ENCODE measurements around the gene EIF4H. TPM values are rescaled to one million over a fixed set of nuclear protein-coding genes. Genes with fewer than 3 reads are reported as not detected.
"Not testable (repeated sequence)": the region's sequence is repeated elsewhere in the genome, so short reads cannot be mapped to it uniquely, and the experiment has no call there.

The EIF4H gene
- total and polyA plus RNA-seq, 5 experiments from 2014 or later = 217 to 239 (median 221) TPM

DNA sequence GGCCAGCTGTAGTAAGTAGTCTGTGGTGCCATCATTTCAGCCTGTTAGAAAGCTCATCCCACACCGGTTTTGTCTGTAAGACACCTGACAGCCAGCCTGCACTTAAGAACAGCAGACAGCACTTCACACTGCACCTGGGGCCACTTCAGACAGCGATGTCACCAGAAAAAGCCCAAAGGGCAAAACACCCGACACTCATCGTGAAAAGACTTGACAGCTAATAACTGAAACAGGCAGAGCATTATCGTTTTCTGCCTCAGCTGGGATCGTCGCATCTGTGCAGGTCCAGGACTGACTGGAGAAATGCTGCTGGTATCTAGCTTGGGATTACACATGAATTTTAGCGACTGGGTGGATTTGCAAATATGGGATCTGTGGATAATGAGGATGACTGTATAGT lies 18.9 kb downstream of the EIF4H start:
- Mint-ChIP-seq H3K4me3 (peak overlapping the region in 1 of 10 donors; percentile 59), H3K36me3 (peaks cover 0 to 93% (median 22%) of the 10 kb centered on the region in 3 donors), H3K27me3 (no peaks in the 10 kb centered on the region), H3K27ac (peak overlapping the region in 3 of 10 donors; percentile 43 to 67 (median 49)), H3K4me1 (peaks cover 9 to 41% (median 34%) of the 10 kb centered on the region in 4 donors), H3K9me3 (no peaks in the 10 kb centered on the region)
- no peak for DNase-seq
- POLR2A ChIA-PET = interaction anchor here (0.6 to 0.8 kb wide), 5 partner anchors 10 to 37 kb away, joined by 3 to 9 read pairs (median 3); no protein-coding TSS in a partner anchor
- ATAC-seq = no peak

DNA sequence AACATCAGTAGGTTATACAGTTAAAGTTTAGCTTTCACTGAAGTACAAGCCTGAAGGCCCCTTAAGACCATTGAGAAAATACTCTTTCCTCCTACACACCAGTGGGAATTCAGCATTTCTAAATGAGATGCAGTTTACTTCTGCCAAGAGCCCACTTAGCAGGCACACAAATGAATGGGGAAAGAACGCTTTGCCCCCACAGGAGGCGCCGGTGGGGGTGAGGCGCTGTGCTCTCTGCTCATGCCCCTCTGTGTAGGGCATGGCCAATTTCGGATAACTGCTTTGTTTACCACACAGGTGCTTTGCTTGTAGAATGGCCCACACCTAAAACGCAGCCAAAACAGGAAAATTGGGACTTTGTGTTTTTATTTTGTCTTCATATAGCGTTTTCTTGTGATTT lies 19.8 kb downstream of the EIF4H start:
- ATAC-seq (no peak), DNase-seq (no peak)
- H3K27me3 Mint-ChIP-seq = no peaks in the 10 kb centered on the region
- peaks cover 6 to 33% (median 27%) of the 10 kb centered on the region in 4 donors for H3K4me1 Mint-ChIP-seq
- POLR2A ChIA-PET = interaction anchor here (0.7 kb wide), 1 partner anchor 19 kb away, joined by 3 read pairs; no protein-coding TSS in a partner anchor
- peaks cover 0 to 87% (median 14%) of the 10 kb centered on the region in 3 donors for H3K36me3 Mint-ChIP-seq
- peak overlapping the region in 5 of 10 donors; percentile 6 to 67 (median 53) for H3K27ac Mint-ChIP-seq
- H3K9me3 Mint-ChIP-seq = no peaks in the 10 kb centered on the region
- H3K4me3 Mint-ChIP-seq = no peak overlapping the region

DNA sequence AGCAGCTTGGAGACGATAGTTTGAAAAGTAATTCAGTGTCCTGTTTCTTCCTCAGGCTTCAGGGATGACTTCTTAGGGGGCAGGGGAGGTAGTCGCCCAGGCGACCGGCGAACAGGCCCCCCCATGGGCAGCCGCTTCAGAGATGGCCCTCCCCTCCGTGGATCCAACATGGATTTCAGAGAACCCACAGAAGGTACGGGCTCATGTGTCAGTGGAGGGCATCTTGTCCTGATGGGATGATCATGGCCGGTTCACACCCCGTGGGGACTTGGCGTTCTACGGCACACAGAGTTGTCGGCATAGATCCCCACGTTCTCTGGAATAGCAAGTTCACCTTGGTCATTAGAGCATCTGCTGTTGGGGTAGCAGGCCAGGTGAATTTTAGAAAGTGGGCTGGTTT lies 20.5 kb downstream of the EIF4H start:
- H3K27ac Mint-ChIP-seq = peak overlapping the region; percentile 60 to 94 (median 84)
- no peaks in the 10 kb centered on the region for H3K9me3 Mint-ChIP-seq
- ATAC-seq = no peak
- H3K4me1 Mint-ChIP-seq = peaks cover 6 to 33% (median 27%) of the 10 kb centered on the region in 4 donors
- peak overlapping the region in 7 of 10 donors; percentile 6 to 75 (median 49) for H3K4me3 Mint-ChIP-seq
- POLR2A ChIA-PET = no interaction called here
- H3K36me3 Mint-ChIP-seq = peaks cover 0 to 84% (median 12%) of the 10 kb centered on the region in 3 donors
- no peak for DNase-seq
- H3K27me3 Mint-ChIP-seq = no peaks in the 10 kb centered on the region

DNA sequence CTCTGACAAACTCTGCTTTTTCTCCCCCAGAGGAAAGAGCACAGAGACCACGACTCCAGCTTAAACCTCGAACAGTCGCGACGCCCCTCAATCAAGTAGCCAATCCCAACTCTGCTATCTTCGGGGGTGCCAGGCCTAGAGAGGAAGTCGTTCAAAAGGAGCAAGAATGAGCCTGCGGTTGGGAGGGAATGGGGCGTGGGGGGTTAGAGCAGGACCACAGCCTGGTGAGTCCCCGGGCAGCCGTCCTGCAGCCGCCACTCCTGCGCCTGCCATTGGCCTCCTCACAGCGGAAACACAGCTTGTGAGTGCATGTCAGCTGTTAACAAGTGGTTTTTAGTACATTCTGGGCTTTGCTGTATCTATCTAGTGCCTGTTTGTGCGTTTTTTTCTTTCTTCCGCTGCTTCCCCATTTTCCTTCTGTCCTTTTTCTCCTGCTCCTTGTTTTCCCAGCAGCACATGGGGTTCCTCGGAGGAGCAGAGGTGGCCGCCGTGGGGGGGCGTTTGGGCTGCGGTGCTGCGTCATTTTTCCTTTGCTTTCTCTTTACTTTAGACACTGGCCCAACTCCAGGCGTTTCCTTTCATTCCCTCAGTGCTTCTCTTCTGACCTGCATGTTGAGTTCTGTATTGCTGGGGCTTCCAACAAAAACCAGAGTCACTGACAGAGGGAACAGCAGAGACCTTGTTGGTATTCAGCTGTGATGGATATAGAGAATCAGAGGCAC lies 21.1 kb downstream of the EIF4H start:
- peaks cover 6 to 32% (median 27%) of the 10 kb centered on the region in 4 donors for H3K4me1 Mint-ChIP-seq
- ATAC-seq (peak; percentile 62 to 67), DNase-seq (peak in 3 of 10 donors; percentile 23 to 43 (median 33))
- H3K36me3 Mint-ChIP-seq = peaks cover 0 to 79% (median 7%) of the 10 kb centered on the region in 3 donors
- H3K27me3 Mint-ChIP-seq, H3K9me3 Mint-ChIP-seq, POLR2A ChIA-PET: not testable (repeated sequence)
- peak overlapping the region; percentile 60 to 94 (median 84) for H3K27ac Mint-ChIP-seq
- H3K4me3 Mint-ChIP-seq = peak overlapping the region in 8 of 10 donors; percentile 15 to 75 (median 62)

DNA sequence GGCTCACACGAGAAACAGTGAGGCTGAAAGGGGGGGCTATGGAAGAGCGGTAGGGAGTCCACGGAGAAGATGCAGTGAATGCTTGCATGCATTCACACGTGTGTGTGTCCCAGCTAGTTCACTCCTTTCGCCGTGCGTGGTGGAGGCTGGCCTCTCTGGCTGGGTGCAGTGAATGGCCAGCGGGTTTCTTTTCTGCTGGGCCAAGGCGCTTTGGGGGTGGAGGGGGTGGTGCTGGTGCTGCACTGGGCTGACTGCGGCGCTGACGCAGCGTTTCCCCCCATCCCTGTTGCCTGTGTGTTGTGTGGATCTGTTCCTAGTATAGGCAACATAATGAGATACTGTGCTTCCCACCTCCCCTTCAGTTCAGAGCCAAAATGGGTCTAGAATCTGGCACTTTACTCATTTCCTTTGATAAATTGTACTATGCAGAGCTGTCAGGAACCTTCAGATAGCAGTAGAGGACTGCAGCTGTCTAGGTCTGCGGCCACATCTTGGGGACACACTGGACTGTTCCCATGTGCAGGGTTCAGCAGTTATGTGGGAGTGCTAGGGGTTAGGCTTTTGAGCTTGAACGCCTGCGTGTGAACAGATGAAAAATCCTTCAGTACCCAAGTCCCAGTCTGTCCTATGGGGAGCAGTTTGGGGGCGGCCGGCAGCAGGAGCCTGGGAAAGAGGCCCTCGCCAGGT lies 22.0 kb downstream of the EIF4H start:
- H3K27ac Mint-ChIP-seq = peak overlapping the region in 9 of 10 donors; percentile 20 to 86 (median 75)
- POLR2A ChIA-PET = interaction anchor here (1.6 kb wide), 1 partner anchor 23 kb away, joined by 6 read pairs; no protein-coding TSS in a partner anchor
- peaks cover 6 to 32% (median 27%) of the 10 kb centered on the region in 4 donors for H3K4me1 Mint-ChIP-seq
- not testable (repeated sequence) for DNase-seq, H3K27me3 Mint-ChIP-seq, H3K9me3 Mint-ChIP-seq, ATAC-seq
- H3K4me3 Mint-ChIP-seq = peak overlapping the region in 4 of 10 donors; percentile 44 to 66 (median 60)
- H3K36me3 Mint-ChIP-seq = peaks cover 0 to 71% (median 4%) of the 10 kb centered on the region in 3 donors

DNA sequence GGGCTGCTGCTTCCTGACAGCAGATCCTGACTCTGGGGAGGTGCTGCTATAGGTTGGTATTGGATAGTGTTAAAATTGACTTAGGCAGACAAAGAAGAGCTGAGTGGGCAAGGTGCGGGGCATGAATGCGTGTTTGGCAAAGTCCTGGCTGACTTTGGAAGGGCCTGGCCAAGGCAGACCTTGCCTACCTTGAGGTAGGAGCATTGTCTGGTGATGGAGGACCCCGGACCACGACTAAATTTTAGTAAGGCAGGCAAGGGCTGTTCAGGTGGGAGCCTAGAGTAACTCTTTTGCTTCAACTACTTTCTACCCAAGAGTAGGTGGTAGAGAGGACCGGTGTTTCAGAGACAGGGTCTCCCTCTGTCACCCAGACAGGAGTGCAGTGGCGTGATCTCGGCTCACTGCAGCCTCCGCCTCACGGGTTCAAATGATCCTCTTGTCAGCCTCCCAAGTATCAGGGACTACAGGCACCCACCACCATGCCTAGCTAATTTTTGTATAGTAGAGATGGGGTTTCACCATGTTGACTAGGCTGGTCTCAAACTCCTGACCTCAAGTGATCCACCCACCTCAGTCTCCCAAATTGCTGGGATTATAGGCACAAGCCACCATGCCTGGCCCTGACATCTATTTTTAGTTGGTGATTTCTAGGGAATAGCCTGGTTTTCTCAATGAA lies 23.4 kb downstream of the EIF4H start:
- H3K9me3 Mint-ChIP-seq = no peaks in the 10 kb centered on the region
- H3K4me1 Mint-ChIP-seq = peaks cover 6 to 34% (median 28%) of the 10 kb centered on the region in 4 donors
- no peaks in the 10 kb centered on the region for H3K27me3 Mint-ChIP-seq
- peaks cover 0 to 57% (median 2%) of the 10 kb centered on the region in 3 donors for H3K36me3 Mint-ChIP-seq
- no peak for DNase-seq
- no peak for ATAC-seq
- peak overlapping the region in 1 of 10 donors; percentile 32 for H3K4me3 Mint-ChIP-seq
- peak overlapping the region in 9 of 10 donors; percentile 9 to 76 (median 58) for H3K27ac Mint-ChIP-seq
- POLR2A ChIA-PET = interaction anchor here (0.7 to 1.6 kb wide), 3 partner anchors 24 to 91 kb away, joined by 4 to 6 read pairs (median 5); no protein-coding TSS in a partner anchor

DNA sequence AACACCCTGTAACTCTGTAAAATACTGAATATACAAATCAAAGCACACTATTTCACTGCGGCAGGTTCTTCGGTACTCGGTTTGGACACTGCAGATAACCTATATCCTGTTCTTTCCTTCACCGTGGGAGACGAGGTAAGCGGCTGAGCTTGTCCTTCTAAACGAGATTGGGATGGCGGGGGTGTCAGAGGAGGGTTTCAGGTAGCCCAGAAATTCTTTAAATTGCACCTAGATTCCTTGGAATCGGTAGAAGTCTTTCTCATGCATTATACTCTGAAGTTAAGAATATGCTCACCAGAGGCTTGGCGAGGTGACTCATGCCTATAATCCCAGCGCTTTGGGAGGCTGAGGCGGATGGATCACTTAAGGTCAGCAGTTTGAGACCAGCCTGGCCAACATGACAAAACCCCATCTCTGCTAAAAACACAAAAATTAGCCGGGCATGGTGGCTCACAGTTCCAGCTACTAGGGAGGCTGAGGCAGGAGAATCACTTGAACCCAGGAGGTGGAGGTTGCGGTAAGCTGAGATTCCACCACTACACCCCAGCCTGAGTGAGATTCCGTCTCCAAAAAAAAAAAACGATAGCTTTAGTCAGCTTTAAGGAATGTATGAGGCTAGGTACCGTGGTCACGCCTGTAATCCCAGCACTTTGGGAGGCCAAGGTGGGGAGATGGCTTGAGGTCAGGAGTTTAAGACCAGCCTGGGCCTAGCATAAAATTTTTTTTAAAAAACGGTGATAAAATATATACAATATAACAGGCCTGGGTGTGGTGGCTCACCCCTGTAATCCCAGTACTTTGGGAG lies 25.6 kb downstream of the EIF4H start:
- Mint-ChIP-seq H3K4me1 (peaks cover 10 to 42% (median 35%) of the 10 kb centered on the region in 4 donors), H3K36me3 (peaks cover 0 to 35% (median 2%) of the 10 kb centered on the region in 3 donors), H3K27me3 (no peaks in the 10 kb centered on the region), H3K27ac (peak overlapping the region in 7 of 10 donors; percentile 15 to 73 (median 51)), H3K4me3 (no peak overlapping the region), H3K9me3 (no peaks in the 10 kb centered on the region)
- POLR2A ChIA-PET = no interaction called here
- ATAC-seq = no peak
- no peak for DNase-seq

DNA sequence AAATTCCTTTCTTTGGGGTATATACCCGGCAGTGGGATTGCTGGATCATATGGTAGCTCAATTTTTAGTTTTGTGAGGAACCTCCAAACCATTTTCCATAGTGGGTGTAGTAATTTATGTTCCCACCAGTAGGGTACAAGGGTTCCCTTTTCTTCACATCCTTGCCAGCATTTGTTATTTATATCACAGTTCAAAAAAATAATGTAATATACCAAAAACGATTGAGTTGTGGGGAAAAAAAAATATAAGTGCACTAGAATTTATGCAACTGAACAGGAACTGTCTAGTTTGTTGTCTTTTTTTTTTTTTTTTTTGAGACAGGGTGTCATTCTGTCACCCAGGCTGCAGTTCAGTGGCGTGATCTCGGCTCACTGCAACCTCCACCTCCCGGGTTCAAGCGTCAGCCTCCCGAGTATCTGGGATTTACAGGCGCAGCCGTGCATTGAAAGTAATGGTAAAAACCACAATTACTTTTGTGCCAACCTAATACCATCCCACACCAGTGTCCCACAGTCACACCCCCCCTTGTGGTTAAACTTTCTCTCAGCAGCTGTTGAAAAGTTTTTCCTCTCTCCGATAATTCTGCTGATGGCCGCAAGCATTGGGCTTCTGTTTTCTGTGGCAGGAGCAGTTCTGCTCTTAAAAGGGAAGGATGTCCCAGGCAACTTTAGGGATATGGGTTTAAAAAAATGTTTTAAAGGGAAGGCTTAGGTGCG lies 28.8 kb downstream of the EIF4H start:
- Mint-ChIP-seq H3K4me3 (peak overlapping the region in 3 of 10 donors; percentile 11 to 68 (median 19)), H3K27ac (peak overlapping the region in 7 of 10 donors; percentile 32 to 82 (median 48)), H3K27me3 (peaks cover 0 to 11% (median 5%) of the 10 kb centered on the region in 5 donors), H3K4me1 (peaks cover 7 to 28% (median 23%) of the 10 kb centered on the region in 4 donors), H3K36me3 (peaks cover 0 to 9% (median 0%) of the 10 kb centered on the region in 3 donors), H3K9me3 (no peaks in the 10 kb centered on the region)
- POLR2A ChIA-PET = interaction anchor here (0.6 kb wide), 1 partner anchor 10 kb away, joined by 3 read pairs; no protein-coding TSS in a partner anchor
- peak; percentile 39 to 45 for ATAC-seq
- peak in 2 of 10 donors; percentile 32 to 50 for DNase-seq

DNA sequence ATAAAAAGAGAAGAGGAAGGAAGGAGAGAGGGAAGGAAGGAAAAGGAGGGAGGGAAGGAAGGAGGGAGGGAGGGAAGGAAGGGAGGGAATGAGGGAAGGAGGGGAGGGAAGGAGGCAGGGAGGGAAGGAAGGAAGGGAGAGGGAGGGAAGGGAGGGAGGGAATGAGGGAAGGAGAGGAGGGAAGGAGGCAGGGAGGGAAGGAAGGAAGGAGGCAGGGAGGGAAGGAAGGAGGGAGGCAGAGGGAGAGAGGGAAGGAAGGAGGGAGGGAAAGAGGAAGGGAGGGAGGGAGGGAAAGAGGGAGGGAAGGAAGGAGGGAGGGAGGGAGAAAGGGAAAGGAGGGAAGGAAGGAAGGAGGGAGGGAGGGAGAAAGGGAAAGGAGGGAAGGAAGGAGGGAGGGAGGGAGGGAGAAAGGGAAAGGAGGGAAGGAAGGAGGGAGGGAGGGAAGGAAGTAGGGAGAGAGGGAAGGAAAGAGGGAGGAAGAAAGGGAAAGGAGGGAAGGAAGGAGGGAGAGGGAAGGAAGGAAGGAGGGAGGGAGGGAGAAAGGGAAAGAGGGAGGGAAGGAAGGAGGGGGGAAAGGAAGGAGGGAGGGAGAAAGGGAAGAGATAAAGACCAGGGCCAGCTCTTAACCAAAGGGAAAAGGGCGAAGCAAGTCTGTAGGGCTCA lies 29.9 kb downstream of the EIF4H start:
- peak overlapping the region in 2 of 10 donors; percentile 66 to 82 for H3K27ac Mint-ChIP-seq
- no peaks in the 10 kb centered on the region for H3K9me3 Mint-ChIP-seq
- POLR2A ChIA-PET = interaction anchor here (0.6 kb wide), 1 partner anchor 414 kb away, joined by 3 read pairs; no protein-coding TSS in a partner anchor
- H3K4me1 Mint-ChIP-seq = peaks cover 7 to 34% (median 25%) of the 10 kb centered on the region in 4 donors
- no peak for ATAC-seq
- peaks cover 0 to 5% (median 0%) of the 10 kb centered on the region in 3 donors for H3K36me3 Mint-ChIP-seq
- no peak for DNase-seq
- peak overlapping the region in 2 of 10 donors; percentile 11 to 68 for H3K4me3 Mint-ChIP-seq
- H3K27me3 Mint-ChIP-seq = peaks cover 0 to 12% (median 5%) of the 10 kb centered on the region in 5 donors

DNA sequence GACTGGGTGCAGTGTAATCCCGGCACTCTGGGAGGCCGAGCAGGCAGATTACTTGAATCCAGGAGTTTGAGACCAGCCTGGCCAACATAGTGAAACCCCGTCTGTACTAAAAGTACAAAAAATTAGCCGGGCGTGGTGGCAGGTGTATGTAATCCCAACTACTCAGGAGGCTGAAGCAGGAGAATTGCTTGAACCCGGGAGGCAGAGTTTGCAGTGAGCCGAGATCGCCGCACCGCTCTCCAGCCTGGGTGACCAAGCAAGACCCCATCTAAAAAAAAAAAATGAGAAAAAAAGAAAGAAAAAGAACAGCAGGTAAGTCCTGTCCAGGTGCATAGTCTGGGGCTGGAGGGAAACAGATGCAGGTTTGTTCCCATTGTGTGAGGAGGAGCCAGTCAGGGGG lies 31.9 kb downstream of the EIF4H start:
- H3K9me3 Mint-ChIP-seq, DNase-seq, ATAC-seq, H3K36me3 Mint-ChIP-seq: not testable (repeated sequence)
- H3K27me3 Mint-ChIP-seq = peaks cover 0 to 12% (median 9%) of the 10 kb centered on the region in 5 donors
- POLR2A ChIA-PET = interaction anchor here (1.7 kb wide), 1 partner anchor 32 kb away, joined by 6 read pairs; the partner anchor contains the start of gene EIF4H
- H3K4me1 Mint-ChIP-seq = peaks cover 12 to 38% (median 31%) of the 10 kb centered on the region in 4 donors
- peak overlapping the region in 3 of 10 donors; percentile 20 to 64 (median 37) for H3K27ac Mint-ChIP-seq
- peak overlapping the region in 1 of 10 donors; percentile 22 for H3K4me3 Mint-ChIP-seq

All from naive thymus-derived CD8-positive, alpha-beta T cell (primary cell).